Panc1 (cell line): ENCODE results near the gene SLC25A29.

ENCODE experiments used
- CTCF ChIP-seq: fragments of 450-650 bp; IDR thresholded peaks from 2 replicates; pipeline ENCODE4 v1.5.1; 2017; ENCODE audit warnings: mild to moderate bottlenecking
- POLR2AphosphoS5 ChIP-seq: IDR thresholded peaks from 2 replicates; pipeline ENCODE4 v1.6.1; 2012; ENCODE audit warnings: mild to moderate bottlenecking, low read depth, low read length, moderate library complexity
- REST ChIP-seq, 2 experiments: IDR thresholded peaks; 2 replicates each; pipeline ENCODE4 v1.6.1; 2011 to 2012; ENCODE audit warnings: low read depth in 2 of 2, control low read depth in 1 of 2, low read length in 1 of 2, mild to moderate bottlenecking in 1 of 2, moderate library complexity in 1 of 2; ENCODE audit not compliant: insufficient read depth in 1 of 2
- SIN3A ChIP-seq: IDR thresholded peaks from 2 replicates; pipeline ENCODE4 v1.6.1; 2012; ENCODE audit warnings: low read depth, mild to moderate bottlenecking, low read length, moderate library complexity, borderline replicate concordance; ENCODE audit not compliant: insufficient read depth

GRCh38 chr14:100299238-100299560 is 7.0 kb downstream of the SLC25A29 start:
- TF ChIP-seq CTCF (no peak), REST (IDR thresholded peaks at IDR 0.05; ENCODE audit: insufficient read depth in 1 of 2, low read depth in 2 of 2, low read length in 1 of 2) (no peak), POLR2AphosphoS5 (no peak), SIN3A (no peak)
